Activated T-cell treated with anti-CD3 and anti-CD28 coated beads, Interleukin-2, amount 50 U/mL, for 48 hours (primary cell): ENCODE data around the gene FAM200C.

Source experiments
- DNase-seq, 2 experiments: peaks; one replicate each; pipeline ENCODE4 v3.0.0-alpha.2; 2020

The FAM200C gene

GRCh38 chr5:160366230-160366629 lies 33.6 kb downstream of the FAM200C start:
- no peak for DNase-seq

DNA sequence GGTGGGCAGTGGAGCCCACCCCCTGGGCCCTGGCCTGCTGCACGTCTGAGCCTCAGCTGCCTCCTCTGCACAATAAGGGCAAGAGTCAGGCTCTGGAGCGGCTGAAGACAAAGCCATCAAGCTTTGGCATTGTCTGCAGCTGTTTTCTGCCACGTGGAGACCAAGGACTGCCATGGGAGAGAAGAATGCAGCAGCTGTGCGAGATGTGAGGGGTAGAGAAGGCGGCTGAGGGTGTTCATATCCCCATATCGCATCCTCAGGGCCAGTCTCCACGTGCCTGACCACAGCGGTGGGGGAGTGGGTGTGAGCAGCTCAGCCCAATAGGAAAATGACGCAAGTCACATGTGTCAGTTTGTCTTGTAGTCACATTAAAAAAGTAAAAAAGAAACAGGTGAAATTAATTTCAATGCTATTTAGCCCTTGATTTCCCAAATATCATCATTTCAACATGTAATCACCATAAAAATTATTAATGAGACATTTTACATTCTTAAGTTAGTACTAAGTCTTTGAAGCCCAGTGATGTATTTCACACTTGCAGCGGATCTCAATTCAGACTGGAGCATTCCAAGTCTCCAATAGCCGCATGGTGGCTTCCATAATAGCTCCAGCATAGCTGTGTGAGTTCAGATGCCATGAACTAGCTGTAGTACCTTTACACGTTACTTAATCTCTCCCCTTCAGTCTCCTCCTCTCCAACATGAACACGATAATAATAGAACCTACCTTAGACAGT lies 36.0 kb downstream of the FAM200C start:
- no peak for DNase-seq

DNA sequence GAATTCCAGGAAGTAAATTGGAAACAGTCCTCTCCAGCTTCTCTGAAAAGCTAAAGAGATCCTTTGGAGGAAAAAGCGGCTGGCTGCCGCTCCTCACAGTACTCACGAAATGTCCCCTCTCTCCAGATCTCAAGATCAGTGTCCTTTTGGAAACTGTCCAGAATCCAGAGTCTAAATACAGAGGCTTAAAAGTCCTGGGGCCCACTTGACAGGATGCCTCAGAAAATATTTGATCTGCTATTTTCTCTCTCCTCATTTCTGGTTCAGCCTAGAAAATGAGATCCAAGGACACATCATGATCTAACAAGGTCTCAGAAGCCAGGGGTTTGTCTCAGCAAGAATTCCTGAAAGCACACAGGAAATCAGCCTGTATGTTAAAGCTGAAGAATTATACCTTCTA lies 36.6 kb downstream of the FAM200C start:
- DNase-seq, result no peak

GRCh38 chr5:160361624-160362228 lies 38.1 kb downstream of the FAM200C start:
- DNase-seq, result no peak

DNA sequence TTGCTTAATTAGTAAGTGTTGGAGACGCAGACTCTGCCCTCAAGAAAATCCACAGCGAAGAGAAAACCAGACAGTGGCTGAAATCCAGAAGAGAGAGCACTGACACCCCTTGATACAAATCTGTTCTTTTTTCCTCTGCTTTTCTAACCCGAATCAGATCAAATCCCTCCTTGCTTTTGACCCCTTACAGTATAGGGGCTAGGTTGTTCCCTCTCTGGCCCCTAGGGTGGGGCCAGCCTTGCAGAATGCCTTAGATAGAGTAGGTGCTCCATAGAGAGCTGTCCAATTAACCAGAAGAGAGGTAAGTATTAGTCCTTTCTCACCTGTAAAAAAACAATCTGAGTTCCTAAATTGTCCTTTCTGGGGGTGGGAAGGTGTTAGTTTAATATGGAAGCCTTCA lies 39.5 kb downstream of the FAM200C start:
- DNase-seq, result no peak

GRCh38 chr5:160359816-160360215 lies 40.0 kb downstream of the FAM200C start:
- no peak for DNase-seq

DNA sequence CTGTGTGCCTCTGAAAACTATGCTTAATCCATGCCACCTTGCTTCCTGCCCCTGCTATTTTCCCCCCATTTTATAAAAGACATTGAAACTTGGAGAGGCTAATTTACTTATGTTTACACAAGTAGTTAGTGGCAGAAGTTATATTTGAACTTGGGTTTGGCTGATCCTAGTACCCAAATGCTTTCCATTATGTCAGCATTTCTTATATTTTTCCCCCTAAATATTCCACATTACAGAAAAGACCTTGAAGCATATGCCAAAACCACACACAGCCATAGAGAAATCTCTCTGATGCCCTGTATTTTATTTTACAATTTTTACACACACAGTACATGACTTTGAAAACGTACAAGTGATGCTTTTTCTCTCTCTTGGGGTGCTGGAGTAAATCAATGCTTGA lies 40.6 kb downstream of the FAM200C start:
- no peak for DNase-seq

- DNase-seq, result no peak
Observed at GRCh38 chr5:160357861-160358411, 41.9 kb downstream of the FAM200C start.

- DNase-seq, result no peak
Observed at GRCh38 chr5:160357394-160357793, 42.5 kb downstream of the FAM200C start.

GRCh38 chr5:160356550-160357347 lies 43.1 kb downstream of the FAM200C start:
- no peak for DNase-seq

DNA sequence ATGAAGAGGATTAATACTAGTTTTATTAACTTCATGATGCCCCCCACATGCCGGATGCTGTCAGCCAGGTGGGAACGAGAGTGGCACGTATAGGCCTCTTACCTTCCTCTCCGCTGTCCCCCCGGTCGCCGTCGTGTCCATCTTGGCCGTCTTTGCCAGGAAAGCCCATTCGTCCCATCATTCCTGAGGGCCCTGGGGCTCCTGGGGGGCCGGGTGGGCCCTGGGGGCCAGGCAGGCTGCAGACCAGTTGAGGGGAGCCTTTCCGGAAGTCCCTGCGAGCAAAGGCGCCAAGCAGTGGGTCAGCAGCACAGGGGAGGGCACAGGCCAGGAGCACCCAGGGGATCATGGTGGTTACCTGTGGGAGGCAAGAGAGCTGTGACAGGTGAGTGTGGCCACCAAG lies 45.2 kb downstream of the FAM200C start:
- DNase-seq, result no peak

- DNase-seq, result no peak
Observed at GRCh38 chr5:160353379-160353778, 46.5 kb downstream of the FAM200C start.

DNA sequence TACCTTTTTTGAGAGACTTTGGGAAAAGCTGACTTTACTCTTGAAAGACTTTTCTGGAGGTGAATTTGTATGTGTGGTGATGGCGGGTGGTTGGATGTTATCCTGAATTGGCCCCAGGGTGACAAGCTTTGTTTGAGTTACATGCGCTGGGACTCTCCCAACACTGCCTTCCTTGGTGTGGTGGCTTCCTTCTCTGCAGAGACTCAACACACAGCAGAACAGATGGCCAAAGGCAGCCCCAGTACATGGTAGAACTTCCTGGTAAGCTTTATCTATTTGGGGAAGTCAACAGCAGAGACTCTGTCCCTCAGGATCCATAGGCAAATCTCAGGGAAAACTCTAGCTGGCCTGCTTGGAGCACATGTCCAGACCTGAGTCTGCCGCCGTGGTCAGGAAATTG lies 47.5 kb downstream of the FAM200C start:
- no peak for DNase-seq

GRCh38 chr5:160349935-160350303 lies 49.9 kb downstream of the FAM200C start:
- no peak for DNase-seq

DNA sequence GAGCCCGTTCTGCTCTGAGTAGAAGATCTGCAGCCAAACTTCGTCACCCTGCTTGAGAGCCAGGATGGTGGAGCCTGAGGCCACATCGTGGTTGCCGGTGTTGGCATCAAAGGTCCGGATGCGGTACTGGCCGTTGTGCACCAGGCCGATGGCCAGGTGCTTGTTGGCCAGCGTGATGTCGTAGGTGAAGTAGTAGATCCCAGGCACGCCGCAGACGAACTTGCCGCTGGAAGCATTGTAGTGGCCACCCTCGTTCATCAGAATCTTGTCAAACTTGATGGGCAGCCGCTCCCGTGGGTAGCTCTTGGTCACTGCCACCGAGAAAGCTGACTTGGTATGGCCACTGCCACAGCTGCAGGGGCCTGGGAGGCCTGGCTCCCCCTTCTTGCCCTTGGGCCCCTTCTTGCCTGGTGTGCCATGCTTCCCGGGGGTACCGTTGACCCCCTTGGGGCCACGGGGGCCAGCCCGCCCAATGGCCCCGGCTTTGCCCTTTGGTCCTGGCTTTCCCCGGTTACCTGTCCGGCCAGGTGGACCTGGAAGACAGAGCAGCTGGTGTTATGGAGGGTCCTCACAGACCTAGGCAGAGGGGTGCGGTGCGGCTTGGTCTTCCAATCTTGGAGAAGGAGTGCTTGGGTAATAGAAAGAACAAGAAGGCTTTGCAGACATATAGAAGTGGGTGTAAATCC lies 50.5 kb downstream of the FAM200C start:
- no peak for DNase-seq

DNA sequence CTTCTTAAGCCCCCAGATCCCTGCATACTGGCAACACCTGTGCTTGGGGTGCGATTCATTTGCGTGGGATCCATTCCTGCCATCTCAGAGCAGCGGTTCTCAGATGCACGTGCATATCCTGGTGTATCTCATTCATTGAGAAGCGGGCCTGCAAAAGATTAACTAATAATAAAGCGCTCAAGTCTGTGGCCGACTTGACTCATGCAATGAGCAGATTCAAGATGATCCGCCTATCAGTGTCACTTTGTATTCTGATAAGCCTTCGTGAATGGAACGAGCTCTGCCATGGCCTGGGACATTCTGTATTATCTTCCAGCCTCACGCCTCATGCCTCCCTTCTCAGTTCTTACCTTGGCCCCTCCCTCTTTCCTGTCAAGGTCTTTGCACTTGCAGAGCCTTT lies 51.8 kb downstream of the FAM200C start:
- DNase-seq, result no peak

GRCh38 chr5:160347448-160347847 lies 52.4 kb downstream of the FAM200C start:
- no peak for DNase-seq
